HG02943 (cell line): ENCODE results near the gene LPO.

Experiments
- ATAC-seq: cut with Tn5 transposase; IDR thresholded peaks from one replicate; pipeline ENCODE4 v1.9.1; 2021; ENCODE audit warnings: mild to moderate bottlenecking, low read depth, moderate library complexity; ENCODE audit not compliant: unreplicated experiment

LPO gene

DNA sequence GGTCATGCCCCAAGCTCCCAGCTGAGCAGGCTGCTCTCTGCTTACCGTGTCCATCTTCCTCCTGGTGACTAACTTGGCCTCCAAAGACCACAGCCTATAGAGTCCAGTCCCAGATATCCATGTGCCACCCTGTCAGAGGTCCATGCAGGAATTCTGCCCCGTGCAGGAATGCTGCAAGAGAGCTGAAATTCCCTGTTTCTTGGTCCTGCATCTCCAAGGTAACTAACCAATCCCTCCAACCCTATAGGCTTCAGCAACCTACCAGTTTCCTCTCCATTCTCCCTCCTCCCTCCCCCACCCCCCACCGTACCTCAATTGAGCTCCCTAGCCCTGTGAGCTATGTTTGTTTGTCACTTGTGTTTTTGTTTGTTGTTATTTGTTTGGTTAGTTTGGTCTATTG, 9.7 kb upstream of the LPO start:
- no peak for ATAC-seq

DNA sequence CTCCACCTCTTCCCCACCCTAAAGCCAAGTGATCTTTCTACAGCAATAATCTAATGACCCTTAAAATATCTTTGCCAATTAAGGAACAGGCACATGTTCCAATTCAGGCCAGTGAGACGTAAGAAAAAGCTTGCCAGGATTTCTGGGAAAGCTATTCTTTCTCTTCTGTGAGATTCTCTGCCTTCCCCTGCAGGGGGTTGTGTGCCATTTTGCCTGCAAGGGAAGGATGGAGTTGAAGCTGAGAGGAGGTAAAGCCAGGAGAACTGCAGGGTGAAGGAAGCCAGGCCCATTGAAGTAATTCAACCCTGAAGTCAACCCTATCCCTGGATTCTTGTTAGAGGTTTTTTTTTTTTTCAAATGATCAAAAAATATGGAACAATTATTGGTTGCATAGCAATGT, 9.0 kb upstream of the LPO start:
- ATAC-seq = no peak

GRCh38 chr17:58229881-58230280, 8.5 kb upstream of the LPO start:
- ATAC-seq = no peak

DNA sequence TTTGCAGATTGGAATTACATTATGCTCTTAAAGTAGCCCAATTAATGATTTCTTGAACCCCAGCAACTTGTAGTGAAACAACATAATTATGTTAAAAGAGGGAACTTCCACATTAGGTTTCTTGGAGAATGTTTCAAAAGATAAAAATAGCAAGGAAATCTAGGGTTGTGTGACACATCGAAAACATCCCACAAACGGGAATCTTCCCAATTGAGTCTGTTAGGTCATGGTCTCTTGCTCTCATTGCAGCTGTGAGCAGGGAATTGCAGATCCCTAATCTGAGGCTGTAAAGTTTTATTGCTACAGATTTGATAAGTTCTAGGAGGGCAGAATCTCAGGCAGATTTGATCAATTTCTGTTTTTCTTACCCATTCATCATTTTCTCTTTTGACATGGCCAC, 6.7 kb upstream of the LPO start:
- ATAC-seq = no peak

- ATAC-seq = peak; percentile 78
Observed at GRCh38 chr17:58232707-58233156, 5.7 kb upstream of the LPO start.

DNA sequence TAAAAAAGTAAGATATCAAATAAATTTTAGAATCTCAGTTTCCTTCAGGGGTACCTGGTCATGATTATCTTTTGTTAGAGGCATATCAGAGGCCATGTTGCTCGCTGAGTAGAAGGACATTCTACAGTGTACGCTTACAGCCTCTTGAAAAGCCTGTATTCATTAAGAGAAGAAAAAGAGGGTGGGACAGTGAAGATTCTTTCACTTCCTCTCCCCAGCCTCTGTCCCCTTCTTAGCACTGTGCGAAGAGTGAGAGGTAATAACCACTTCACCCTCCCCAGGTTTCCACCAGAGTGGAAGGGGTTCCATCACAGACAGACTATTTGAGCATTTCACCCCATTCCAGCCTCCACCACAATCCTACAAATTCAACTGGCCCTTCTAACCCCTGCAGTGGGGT, 4.8 kb upstream of the LPO start:
- ATAC-seq = no peak

DNA sequence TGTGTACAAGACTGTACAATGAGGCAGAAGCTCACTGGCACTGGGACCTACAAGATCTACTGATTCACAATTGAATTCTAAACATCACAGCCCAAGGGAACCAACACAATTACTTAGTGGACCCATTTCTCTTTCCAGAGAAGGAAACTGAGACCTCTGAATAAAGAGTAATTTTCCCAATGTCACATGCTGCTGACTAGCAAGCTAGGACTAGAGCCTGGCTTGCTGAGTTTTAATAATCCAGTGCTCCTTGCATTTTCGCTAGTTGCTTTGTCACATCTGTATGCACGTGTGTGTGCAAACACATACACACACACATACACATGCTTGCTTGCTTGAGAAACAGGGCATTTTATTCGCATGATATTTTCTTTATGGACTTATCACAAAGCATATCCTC, 3.9 kb upstream of the LPO start:
- ATAC-seq = no peak

DNA sequence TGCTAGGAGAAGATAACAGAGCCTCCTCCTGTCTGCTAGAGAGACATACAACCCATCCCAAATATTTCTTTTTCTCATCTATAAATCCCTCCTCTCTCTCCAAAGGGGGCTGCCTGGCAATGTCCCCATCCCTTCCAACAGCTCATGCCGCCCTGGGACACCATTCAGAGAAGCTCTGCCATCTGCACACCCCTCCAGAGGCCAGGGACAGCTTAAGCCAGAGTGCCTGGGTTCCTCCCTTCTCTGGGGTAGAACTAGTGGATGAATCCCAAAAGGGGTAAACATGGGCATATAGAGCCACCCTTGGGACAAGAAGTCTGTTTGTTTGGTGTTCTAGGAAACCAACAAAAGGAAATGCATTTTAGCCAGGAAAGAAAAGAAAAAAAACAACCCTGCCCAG, 2.6 kb upstream of the LPO start:
- ATAC-seq = no peak

DNA sequence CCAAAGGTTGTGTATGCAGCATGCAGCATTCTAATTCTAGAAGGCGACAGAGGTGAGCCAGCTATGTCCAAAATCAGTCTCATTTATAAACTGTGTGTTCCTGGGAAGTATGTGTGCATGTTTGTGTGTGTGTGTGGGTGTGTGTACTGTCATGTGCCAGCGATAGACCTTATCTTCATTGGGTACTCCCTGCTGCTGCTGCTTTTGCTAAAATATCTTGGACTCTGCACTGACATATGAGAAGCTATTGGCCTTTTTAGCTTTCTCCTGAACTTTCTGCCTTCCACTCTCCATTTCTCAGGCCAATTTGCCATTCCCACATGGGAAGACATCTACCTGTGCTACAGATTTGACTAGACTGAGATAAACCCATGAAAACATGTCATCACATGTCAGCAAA, 2.0 kb upstream of the LPO start:
- ATAC-seq = no peak

DNA sequence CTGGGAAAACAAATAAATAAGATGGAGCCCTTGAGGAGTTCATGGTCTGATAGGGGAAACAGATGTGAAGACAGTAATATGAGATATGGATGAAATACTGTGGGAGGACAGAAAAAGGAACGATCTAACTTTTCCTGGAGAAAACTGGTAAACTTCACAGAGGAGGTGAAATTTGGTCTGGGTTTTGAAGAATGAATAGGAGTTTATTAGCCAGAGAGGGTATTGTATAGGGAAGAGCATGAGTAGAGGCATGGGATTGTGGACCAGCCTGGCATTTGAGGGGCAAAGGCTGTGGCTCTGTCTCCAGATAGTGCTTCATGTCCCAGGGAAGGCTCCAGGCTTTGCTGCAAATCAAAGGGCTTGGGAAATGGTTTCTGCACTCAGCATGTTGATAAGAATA, 1.6 kb downstream of the LPO start:
- no peak for ATAC-seq

DNA sequence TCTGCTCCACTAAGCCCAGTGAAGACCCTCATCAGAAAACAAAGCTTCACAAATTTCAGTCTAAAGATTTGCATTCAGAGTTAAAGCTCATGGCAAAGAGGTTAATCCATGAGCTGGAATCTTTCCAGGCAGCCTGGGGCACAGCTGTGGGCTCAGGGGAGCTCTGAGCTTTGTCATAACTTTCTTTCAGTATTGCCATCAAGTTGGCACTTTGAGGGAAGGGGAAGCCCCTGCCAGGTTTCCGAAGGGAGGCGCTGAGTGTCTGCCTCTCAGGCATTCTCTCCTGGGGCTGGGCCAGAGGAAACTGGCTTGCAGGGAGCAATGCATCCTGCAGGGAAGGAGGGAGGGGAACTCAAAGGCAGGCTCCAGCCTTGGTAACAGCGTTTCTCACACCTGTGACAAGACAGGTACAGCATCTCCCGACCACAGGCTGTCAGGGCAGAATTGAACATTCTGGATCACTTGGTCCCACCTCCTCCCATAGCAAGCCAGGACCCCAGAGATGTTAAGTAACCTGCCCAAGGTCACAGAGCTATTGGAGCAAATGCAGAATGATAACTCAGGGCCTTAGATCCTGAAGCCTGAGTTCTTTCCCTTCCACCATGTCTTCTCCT, 3.9 kb downstream of the LPO start:
- no peak for ATAC-seq

DNA sequence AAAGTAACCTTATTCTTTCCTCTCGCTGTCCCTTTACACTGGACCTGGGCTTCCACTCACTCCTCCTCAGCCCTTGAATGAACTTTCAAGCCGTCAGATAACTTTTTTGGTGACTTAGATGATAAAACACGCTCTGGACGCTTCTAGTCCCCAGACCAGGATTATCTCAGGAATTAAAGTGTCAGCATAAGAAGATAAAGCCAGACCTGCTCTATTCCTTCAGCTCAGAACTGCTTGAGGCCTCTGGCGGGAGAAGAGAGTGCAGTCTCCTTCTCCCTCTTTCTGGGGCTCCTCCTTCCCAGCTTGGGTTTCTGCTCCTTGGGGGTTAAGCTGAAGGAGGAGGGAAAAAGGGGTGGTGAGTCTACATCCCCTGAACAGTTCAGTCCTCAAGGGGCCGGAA, 6.6 kb downstream of the LPO start:
- no peak for ATAC-seq

- no peak for ATAC-seq
Observed at GRCh38 chr17:58245428-58246103, 7.2 kb downstream of the LPO start.

DNA sequence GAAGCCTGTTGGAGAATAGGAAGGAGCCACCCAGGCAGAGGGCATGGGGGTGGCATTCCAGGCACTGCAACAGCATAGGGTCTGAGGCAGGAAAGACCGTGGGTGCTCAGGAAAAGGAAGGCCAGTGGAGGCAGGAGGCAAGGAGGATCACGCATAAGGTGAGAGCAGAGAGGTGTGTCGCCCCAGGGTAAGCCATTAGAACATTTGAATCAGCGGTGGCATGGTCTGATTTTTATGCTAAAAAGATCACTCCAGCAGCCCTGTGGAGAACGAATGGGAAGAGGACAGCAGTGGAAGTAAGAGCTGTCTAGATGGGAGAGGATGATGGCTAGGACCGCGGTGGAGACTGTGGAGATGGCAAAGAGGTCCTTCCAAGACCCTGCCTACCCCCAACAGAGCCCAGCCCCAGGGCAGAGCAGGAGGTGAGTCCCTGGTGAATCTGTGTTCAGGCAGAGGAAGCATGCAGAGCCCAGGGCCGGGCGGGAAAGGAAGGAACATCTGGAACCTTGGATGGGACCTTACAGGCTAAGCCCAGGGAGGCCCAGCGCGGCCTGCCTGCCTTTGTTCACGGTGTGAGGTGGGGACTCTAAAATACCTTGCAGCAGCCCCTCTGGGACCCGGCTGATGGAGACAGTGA, 7.8 kb downstream of the LPO start:
- ATAC-seq = no peak

- no peak for ATAC-seq
Observed at GRCh38 chr17:58246781-58247180, 8.4 kb downstream of the LPO start.

- ATAC-seq = no peak
Observed at GRCh38 chr17:58247511-58248363, 9.4 kb downstream of the LPO start.

DNA sequence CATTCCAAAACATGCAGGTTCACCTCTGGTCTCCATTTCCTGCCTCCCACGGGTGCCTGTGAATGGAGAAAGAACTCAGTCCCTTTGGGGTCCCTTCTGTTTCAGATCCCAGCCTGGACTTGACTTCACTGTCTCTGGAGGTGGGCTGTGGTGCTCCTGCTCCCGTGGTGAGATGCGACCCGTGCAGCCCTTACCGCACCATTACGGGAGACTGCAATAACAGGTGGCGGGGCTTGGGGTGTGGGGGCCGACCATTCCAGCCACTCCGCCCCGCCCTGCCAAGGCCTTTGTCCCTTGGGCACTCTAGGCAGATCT, 10.5 kb downstream of the LPO start:
- no peak for ATAC-seq

DNA sequence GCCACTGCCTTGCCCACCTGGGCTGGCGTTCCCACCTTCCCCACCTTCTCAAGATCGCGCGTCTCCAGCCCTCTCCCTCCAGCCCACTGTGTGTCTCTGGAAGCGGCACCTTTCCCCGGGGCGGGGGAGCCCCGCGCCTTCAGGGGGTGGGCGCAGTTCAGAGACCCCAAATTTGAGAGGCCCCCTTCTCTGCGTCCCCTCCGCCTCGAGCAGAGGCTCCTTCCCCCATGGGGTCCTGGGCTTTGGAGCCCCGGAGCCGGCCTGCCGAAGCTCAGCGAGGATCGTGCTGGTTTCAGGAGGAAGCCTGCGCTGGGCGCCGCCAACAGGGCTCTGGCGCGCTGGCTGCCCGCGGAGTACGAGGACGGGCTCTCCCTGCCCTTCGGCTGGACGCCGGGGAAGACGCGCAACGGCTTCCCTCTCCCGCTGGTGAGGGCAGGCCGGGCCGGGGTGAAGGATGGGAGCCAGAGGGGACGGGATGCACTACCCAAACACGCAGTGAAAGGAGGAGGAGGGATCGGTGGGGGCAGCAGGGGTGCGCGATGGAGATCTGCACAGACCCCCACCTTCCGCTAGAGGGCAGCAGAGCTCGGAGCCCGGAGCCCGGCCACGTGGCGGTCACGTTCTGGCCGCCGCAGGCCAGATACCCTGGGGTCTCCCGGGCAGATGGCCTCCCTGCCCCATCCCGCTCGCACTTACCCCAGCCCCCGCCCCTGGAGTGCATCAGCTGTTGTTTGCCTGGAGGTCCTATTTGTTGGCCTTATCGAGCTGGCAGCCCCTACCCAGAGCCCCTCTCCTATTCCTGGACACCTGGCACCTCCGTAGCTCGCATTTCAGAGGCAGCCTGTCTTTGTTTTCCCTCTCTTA, 11.1 kb downstream of the LPO start:
- no peak for ATAC-seq

DNA sequence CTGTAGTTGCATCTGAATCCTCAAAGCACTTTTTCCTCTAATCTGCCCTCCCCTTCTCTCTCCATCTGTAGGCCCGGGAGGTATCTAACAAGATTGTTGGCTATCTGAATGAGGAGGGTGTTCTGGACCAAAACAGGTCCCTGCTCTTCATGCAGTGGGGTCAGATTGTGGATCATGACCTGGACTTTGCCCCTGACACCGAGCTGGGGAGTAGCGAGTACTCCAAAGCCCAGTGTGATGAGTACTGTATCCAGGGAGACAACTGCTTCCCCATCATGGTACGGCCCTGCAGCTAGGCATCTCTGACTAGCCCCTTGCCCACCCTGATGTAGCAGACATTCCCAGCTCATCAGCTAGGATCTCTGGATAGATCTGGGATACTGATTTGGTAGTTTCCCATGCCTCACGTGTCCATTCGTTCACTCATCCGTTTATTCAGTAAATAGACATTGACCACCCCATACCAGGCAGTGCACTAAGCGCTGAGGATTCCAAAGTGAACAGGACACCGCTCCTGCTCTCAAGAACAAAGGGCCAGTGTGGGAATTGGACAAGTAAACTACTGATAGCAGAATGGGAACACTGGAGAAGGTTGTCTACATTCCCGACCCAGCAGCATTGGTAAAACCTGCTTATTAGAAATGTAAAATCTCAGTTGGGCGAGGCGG, 12.1 kb downstream of the LPO start:
- ATAC-seq = no peak

- no peak for ATAC-seq
Observed at GRCh38 chr17:58252141-58252540, 13.8 kb downstream of the LPO start.
